ENCODE results near the gene SEPTIN3. TPM values are rescaled to one million over a fixed set of nuclear protein-coding genes. Genes with fewer than 3 reads are reported as not detected.

SEPTIN3 gene
- total RNA-seq, 1 donor = under 0.01 TPM

GRCh38 chr22:41966607-41967240, 2.5 kb upstream of the SEPTIN3 start:
- peak; percentile 86 for DNase-seq (ENCODE audit: low read depth)
- TF ChIP-seq CTCF (IDR thresholded peaks at IDR 0.05; ENCODE audit: insufficient read depth, low read depth, low read length) = peak; percentile 60
- H3K4me3 ChIP-seq (ENCODE audit: low read depth, low read length) = no peak overlapping the region

- no peak for DNase-seq (ENCODE audit: low read depth)
- no peak overlapping the region for H3K4me3 ChIP-seq (ENCODE audit: low read depth, low read length)
- TF ChIP-seq CTCF (IDR thresholded peaks at IDR 0.05; ENCODE audit: insufficient read depth, low read depth, low read length) = no peak
Observed at GRCh38 chr22:41968601-41969000, 642 bp upstream of the SEPTIN3 start.

- no peak for DNase-seq (ENCODE audit: low read depth)
- no peak overlapping the region for H3K4me3 ChIP-seq (ENCODE audit: low read depth, low read length)
- no peak for TF ChIP-seq CTCF (IDR thresholded peaks at IDR 0.05; ENCODE audit: insufficient read depth, low read depth, low read length)
Observed at GRCh38 chr22:41970601-41971000, 1.4 kb downstream of the SEPTIN3 start.

GRCh38 chr22:41971431-41971830, 2.2 kb downstream of the SEPTIN3 start:
- TF ChIP-seq CTCF (IDR thresholded peaks at IDR 0.05; ENCODE audit: insufficient read depth, low read depth, low read length) = no peak
- DNase-seq (ENCODE audit: low read depth) = no peak
- H3K4me3 ChIP-seq (ENCODE audit: low read depth, low read length) = no peak overlapping the region

GRCh38 chr22:41974691-41975290, 5.5 kb downstream of the SEPTIN3 start:
- no peak for DNase-seq (ENCODE audit: low read depth)
- H3K4me3 ChIP-seq (ENCODE audit: low read depth, low read length) = no peak overlapping the region
- TF ChIP-seq CTCF (IDR thresholded peaks at IDR 0.05; ENCODE audit: insufficient read depth, low read depth, low read length) = no peak

- H3K4me3 ChIP-seq (ENCODE audit: low read depth, low read length) = no peak overlapping the region
- DNase-seq (ENCODE audit: low read depth) = no peak
- TF ChIP-seq CTCF (IDR thresholded peaks at IDR 0.05; ENCODE audit: insufficient read depth, low read depth, low read length) = no peak
Observed at GRCh38 chr22:41975299-41976069, 6.2 kb downstream of the SEPTIN3 start.

Measured in fibroblast of villous mesenchyme (primary cell).